ENCODE data around the gene ZNG1A.
"Not testable (repeated sequence)": the region's sequence is repeated elsewhere in the genome, so short reads cannot be mapped to it uniquely, and the experiment has no call there.

Gene ZNG1A

DNA sequence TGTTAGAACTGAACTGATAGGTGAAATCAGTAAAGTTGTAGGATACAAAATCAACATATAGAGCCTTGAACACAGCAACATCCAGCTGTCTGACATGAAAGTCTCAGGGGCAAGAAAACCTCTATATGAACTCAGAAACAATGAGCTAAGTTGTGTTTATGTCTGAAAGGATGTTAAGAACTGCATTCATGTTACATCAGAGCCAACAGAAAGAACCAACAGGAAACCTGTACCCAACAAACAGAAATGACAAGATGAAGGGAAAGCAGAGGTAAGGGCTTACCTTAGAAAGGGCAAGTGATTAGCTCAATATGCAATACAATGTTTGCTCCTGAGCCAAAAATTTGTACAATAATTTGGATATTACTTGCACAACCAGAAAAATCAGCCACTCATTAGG is 92.2 kb downstream of the ZNG1A start:
- DNase-seq (ENCODE audit: low read depth), result not testable (repeated sequence)

DNA sequence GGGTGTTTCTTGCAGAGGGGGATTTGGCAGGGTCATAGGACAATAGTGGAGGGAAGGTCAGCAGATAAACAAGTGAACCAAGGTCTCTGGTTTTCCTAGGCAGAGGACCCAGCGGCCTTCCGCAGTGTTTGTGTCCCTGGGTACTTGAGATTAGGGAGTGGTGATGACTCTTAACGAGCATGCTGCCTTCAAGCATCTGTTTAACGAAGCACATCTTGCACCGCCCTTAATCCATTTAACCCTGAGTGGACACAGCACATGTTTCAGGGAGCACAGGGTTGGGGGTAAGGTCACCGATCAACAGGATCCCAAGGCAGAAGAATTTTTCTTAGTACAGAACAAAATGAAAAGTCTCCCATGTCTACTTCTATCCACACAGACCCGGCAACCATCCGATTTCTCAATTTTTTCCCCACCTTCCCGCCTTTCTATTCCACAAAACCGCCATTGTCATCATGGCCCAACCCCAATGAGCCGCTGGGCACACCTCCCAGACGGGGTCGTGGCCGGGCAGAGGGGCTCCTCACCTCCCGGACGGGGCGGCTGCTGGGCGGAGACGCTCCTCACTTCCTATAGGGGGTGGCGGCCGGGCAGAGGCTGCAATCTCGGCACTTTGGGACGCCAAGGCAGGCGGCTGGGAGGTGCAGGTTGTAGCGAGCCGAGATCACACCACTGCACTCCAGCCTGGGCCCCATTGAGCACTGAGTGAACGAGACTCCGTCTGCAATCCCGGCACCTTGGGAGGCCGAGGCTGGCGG is 95.7 kb downstream of the ZNG1A start:
- DNase-seq (ENCODE audit: low read depth); H3K4me3 ChIP-seq (ENCODE audit: low read depth, low read length): not testable (repeated sequence)

More for the DNA sequence above, 92.2 kb downstream of the ZNG1A start:
- H3K4me3 ChIP-seq (ENCODE audit: low read depth, low read length), result not testable (repeated sequence)

DNA sequence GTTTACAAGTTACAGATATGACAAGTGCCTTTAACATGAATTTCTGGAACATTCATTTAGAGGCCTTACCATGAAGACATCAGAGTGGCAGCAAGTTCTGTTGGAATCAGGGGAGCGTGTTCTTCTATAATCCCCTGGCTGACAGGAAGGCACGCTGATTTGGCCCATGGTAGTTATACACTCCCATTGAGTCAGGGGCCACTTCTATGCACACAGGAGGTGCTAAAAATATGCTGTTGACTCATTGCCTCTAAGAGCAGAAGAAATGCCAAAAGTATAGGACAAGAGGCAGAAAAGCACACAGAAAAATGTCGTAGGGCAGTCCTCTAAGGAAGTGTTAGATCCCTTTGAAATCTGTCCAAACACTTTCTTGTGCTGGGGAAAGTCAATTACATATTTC is 100.5 kb downstream of the ZNG1A start:
- not testable (repeated sequence) for H3K4me3 ChIP-seq (ENCODE audit: low read depth, low read length); DNase-seq (ENCODE audit: low read depth)

DNA sequence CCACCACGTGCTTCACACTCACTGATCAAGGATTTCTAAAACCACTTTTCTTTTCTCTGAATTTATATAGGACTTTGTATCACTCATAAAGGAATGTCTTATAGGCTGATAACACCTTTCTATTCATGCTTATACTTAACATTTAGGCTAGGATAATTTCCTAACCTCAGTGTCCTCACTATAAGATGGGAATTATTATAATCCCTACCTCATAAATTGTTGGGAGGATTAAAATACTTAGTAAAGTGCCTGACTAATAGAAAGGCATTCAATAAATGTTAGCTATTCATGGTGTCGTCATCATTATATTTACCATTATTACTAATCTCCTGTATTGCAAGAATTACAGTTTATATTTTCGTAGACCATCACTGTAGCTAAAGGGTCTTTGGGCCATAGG is 102.5 kb downstream of the ZNG1A start:
- not testable (repeated sequence) for DNase-seq (ENCODE audit: low read depth)

DNA sequence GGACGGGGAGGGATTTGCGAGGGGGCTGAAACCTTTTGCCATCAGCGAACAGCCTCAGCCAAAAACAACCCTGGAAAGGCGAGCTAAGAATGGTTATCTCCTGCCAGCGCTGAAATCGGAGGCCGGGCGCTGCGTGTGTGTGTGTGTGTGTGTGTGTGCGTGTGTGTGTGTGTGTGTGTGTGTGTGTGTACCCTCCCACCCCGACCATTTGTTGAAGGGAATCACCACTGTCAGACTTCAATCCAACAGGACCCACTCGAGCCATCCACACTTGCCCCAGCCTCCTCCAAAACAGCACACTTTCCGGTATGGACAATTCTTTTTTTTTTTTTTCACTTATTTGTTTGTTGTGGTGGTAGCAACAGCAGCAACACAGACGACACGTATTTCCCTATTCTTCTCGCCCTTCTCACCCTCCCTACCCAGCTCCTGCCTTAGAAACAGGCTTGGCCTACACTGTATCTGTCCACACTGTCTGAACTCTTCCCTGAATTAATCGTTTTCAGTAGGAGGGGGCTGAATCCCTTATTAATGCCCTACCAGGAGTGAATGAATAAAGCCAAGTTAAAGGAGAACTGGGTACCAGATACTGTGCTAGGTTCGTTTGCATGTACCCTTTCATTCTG is 104.8 kb downstream of the ZNG1A start:
- not testable (repeated sequence) for H3K4me3 ChIP-seq (ENCODE audit: low read depth, low read length); DNase-seq (ENCODE audit: low read depth)

More for the DNA sequence above, 102.5 kb downstream of the ZNG1A start:
- not testable (repeated sequence) for H3K4me3 ChIP-seq (ENCODE audit: low read depth, low read length)

DNA sequence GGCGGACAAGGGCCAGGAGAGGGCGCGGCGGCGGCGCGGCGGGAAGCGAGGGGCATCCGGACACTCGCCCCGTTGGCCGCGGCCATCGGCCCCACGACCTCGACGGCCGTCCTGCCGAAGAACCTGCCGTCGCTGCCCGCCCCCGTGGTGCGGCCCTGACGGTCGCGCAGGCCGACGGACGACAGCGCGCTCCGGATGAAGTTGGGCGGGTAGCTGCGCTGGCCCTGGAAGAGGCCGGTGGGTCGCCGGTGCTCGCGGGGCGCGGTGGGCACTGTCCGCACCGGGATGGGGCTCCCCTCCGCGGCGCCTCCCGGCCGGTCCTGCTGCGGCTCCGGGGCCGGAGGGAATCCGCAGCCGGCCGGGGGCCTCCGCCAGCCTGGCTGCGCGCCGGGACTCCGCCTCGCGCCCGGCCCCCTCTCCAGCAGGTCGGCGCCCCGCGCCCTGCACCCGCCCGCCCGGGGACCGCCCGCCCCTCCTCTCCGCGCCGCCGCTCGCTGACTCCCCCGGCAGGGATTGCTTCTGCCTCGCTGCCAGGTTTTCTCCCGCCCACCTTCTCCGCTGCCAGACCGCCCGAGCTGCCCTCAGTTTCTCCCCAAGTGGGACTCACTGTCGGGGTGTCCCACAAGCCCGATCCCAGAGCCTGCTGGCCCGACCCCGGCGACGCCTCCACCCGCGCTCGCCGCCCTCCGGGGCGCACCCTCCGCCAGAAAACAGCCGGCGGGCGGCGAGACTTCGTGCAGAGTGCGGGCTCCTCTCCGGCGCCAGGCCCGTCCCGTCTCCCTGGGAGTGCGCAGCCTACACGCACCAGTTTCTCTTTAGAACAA is 105.6 kb downstream of the ZNG1A start:
- not testable (repeated sequence) for H3K4me3 ChIP-seq (ENCODE audit: low read depth, low read length); DNase-seq (ENCODE audit: low read depth)

Measured in LNCaP clone FGC (cell line).